ENCODE measurements around the gene CAV3. TPM values are rescaled to one million over a fixed set of nuclear protein-coding genes. Genes with fewer than 3 reads are reported as not detected.

CAV3 gene
- polyA plus RNA-seq, 3 donors = not detected

GRCh38 chr3:8766148-8766547 is 32.5 kb downstream of the CAV3 start:
- 100% methylated on average over 1 of the region's 2 CpGs for WGBS (ENCODE audit: insufficient coverage)
- Histone ChIP-seq H2AFZ (ENCODE audit: insufficient read depth, low read depth, low read length, poor library complexity, severe bottlenecking) (no peak overlapping the region), H3K4me3 (replicated peaks in 1 of 3; ENCODE audit: low read depth in 2 of 3, low read length in 3 of 3) (no peak overlapping the region), H3K27me3 (ENCODE audit: control insufficient read depth in 2 of 2, insufficient read depth in 2 of 2, low read length in 2 of 2) (peaks cover 23 to 44% of the 10 kb centered on the region in 2 donors), H3K79me2 (ENCODE audit: insufficient read depth, low read length) (no peaks in the 10 kb centered on the region), H3K9me3 (replicated peaks in 1 of 2; ENCODE audit: control insufficient read depth in 1 of 2, insufficient read depth in 1 of 2, low read length in 2 of 2) (no peaks in the 10 kb centered on the region), H3K4me2 (replicated peaks; ENCODE audit: extremely low read depth, low read length, poor library complexity, severe bottlenecking) (no peak overlapping the region), H3K36me3 (replicated peaks in 1 of 2; ENCODE audit: control insufficient read depth in 1 of 2, insufficient read depth in 2 of 2, low read length in 2 of 2) (no peaks in the 10 kb centered on the region), H3K27ac (ENCODE audit: low read depth in 1 of 2, low read length in 2 of 2) (no peak overlapping the region), H4K20me1 (ENCODE audit: insufficient read depth, low read length) (no peaks in the 10 kb centered on the region), H3K4me1 (ENCODE audit: control insufficient read depth in 1 of 2, insufficient read depth in 2 of 2, low read length in 2 of 2) (peaks cover 9% of the 10 kb centered on the region in 2 donors), H3K9ac (ENCODE audit: insufficient read depth, low read length, poor library complexity, severe bottlenecking) (no peak overlapping the region)
- H3K27ac Mint-ChIP-seq = no peak overlapping the region
- H3K27me3 Mint-ChIP-seq (ENCODE audit: low read depth in 3 of 3) = peaks cover 41 to 54% (median 50%) of the 10 kb centered on the region in 3 donors
- TF ChIP-seq, protein P1, sequence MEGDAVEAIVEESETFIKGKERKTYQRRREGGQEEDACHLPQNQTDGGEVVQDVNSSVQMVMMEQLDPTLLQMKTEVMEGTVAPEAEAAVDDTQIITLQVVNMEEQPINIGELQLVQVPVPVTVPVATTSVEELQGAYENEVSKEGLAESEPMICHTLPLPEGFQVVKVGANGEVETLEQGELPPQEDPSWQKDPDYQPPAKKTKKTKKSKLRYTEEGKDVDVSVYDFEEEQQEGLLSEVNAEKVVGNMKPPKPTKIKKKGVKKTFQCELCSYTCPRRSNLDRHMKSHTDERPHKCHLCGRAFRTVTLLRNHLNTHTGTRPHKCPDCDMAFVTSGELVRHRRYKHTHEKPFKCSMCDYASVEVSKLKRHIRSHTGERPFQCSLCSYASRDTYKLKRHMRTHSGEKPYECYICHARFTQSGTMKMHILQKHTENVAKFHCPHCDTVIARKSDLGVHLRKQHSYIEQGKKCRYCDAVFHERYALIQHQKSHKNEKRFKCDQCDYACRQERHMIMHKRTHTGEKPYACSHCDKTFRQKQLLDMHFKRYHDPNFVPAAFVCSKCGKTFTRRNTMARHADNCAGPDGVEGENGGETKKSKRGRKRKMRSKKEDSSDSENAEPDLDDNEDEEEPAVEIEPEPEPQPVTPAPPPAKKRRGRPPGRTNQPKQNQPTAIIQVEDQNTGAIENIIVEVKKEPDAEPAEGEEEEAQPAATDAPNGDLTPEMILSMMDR (IDR thresholded peaks at IDR 0.05) = no peak
- peaks cover 13% of the 10 kb centered on the region for H3K4me1 Mint-ChIP-seq
- no peak for DNase-seq
- peaks cover 0 to 8% (median 4%) of the 10 kb centered on the region in 7 donors for H3K9me3 Mint-ChIP-seq
- intact Hi-C loops (cut with micrococcal nuclease) = no loop called here
- H3K36me3 Mint-ChIP-seq = no peaks in the 10 kb centered on the region
- H3K4me3 Mint-ChIP-seq = no peak overlapping the region

DNA sequence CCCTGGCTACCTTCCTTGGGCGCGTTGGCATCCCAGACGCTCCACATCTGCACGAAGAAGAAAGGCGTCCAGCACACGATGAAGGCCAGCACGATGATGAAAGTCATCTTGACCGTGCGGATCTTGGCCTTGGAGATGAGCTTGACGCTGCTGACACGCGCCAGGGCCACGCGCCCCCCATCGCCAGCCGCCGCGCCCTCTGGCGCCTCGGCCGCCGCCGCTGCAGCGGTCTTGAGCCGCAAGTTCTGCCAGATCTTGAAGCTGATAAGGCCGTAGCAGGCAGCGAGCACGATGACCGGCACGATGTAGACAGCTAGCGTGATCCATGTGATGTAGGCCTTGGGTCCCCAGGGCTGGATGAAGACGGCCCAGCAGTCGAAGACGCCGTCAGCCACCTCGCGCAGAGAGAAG is 33.7 kb downstream of the CAV3 start:
- Histone ChIP-seq H2AFZ (ENCODE audit: insufficient read depth, low read depth, low read length, poor library complexity, severe bottlenecking) (no peak overlapping the region), H3K4me2 (replicated peaks; ENCODE audit: extremely low read depth, low read length, poor library complexity, severe bottlenecking) (no peak overlapping the region)
- 38% methylated on average over 37 of the region's 37 CpGs for WGBS (ENCODE audit: insufficient coverage)

More for the DNA sequence above, 33.7 kb downstream of the CAV3 start:
- no peaks in the 10 kb centered on the region for H3K79me2 ChIP-seq (ENCODE audit: insufficient read depth, low read length)
- no peaks in the 10 kb centered on the region for H4K20me1 ChIP-seq (ENCODE audit: insufficient read depth, low read length)
- no peak for DNase-seq
- Mint-ChIP-seq H3K36me3 (no peaks in the 10 kb centered on the region), H3K4me1 (peaks cover 13% of the 10 kb centered on the region), H3K4me3 (peak overlapping the region in 1 of 2 donors; percentile 80), H3K9me3 (peaks cover 0 to 8% (median 4%) of the 10 kb centered on the region in 7 donors), H3K27me3 (ENCODE audit: low read depth in 3 of 3) (peaks cover 41 to 57% (median 50%) of the 10 kb centered on the region in 3 donors), H3K27ac (no peak overlapping the region)
- peaks cover 9% of the 10 kb centered on the region in 2 donors for H3K4me1 ChIP-seq (ENCODE audit: control insufficient read depth in 1 of 2, insufficient read depth in 2 of 2, low read length in 2 of 2)
- no peak overlapping the region for H3K4me3 ChIP-seq (replicated peaks in 1 of 3; ENCODE audit: low read depth in 2 of 3, low read length in 3 of 3)
- H3K9me3 ChIP-seq (replicated peaks in 1 of 2; ENCODE audit: control insufficient read depth in 1 of 2, insufficient read depth in 1 of 2, low read length in 2 of 2) = no peaks in the 10 kb centered on the region
- no peaks in the 10 kb centered on the region for H3K36me3 ChIP-seq (replicated peaks in 1 of 2; ENCODE audit: control insufficient read depth in 1 of 2, insufficient read depth in 2 of 2, low read length in 2 of 2)
- no peak overlapping the region for H3K9ac ChIP-seq (ENCODE audit: insufficient read depth, low read length, poor library complexity, severe bottlenecking)
- TF ChIP-seq, protein P1 (IDR thresholded peaks at IDR 0.05) = no peak
- H3K27me3 ChIP-seq (ENCODE audit: control insufficient read depth in 2 of 2, insufficient read depth in 2 of 2, low read length in 2 of 2) = peaks cover 25 to 45% of the 10 kb centered on the region in 2 donors
- intact Hi-C loops (cut with micrococcal nuclease) = no loop called here
- H3K27ac ChIP-seq (ENCODE audit: low read depth in 1 of 2, low read length in 2 of 2) = no peak overlapping the region

Measured in CD14-positive monocyte (primary cell).